NCI-H524 treated with DMSO at 0.1 percent for 48 hours (cell line): ENCODE measurements around the gene R3HCC1L.
"Not testable (repeated sequence)": the region's sequence is repeated elsewhere in the genome, so short reads cannot be mapped to it uniquely, and the experiment has no call there.

Source experiments
- DNase-seq: peaks from one replicate; lab custom pipeline; 2025; lab: John Stamatoyannopoulos, UW

The R3HCC1L gene

GRCh38 chr10:98131619-98132018, 2.8 kb upstream of the R3HCC1L start:
- no peak for DNase-seq

- not testable (repeated sequence) for DNase-seq
Measured at GRCh38 chr10:98133075-98133752, 1.2 kb upstream of the R3HCC1L start.

- no peak for DNase-seq
Measured at GRCh38 chr10:98134117-98134430, 383 bp upstream of the R3HCC1L start.

- no peak for DNase-seq
Measured at GRCh38 chr10:98135222-98135899, 904 bp downstream of the R3HCC1L start.

- not testable (repeated sequence) for DNase-seq
Measured at GRCh38 chr10:98136775-98137174, 2.3 kb downstream of the R3HCC1L start.

GRCh38 chr10:98138031-98138430, 3.6 kb downstream of the R3HCC1L start:
- DNase-seq, result no peak

- DNase-seq, result no peak
Measured at GRCh38 chr10:98139431-98139830, 5.0 kb downstream of the R3HCC1L start.

- no peak for DNase-seq
Measured at GRCh38 chr10:98141484-98142073, 7.1 kb downstream of the R3HCC1L start.

GRCh38 chr10:98144985-98145384, 10.5 kb downstream of the R3HCC1L start:
- DNase-seq, result no peak

- DNase-seq, result no peak
Measured at GRCh38 chr10:98149858-98150257, 15.4 kb downstream of the R3HCC1L start.

GRCh38 chr10:98150544-98150943, 16.1 kb downstream of the R3HCC1L start:
- no peak for DNase-seq

GRCh38 chr10:98152778-98153177, 18.3 kb downstream of the R3HCC1L start:
- not testable (repeated sequence) for DNase-seq

GRCh38 chr10:98153213-98153958, 18.9 kb downstream of the R3HCC1L start:
- not testable (repeated sequence) for DNase-seq

GRCh38 chr10:98154076-98154475, 19.6 kb downstream of the R3HCC1L start:
- no peak for DNase-seq

- no peak for DNase-seq
Measured at GRCh38 chr10:98158576-98158975, 24.1 kb downstream of the R3HCC1L start.

- no peak for DNase-seq
Measured at GRCh38 chr10:98163941-98164340, 29.5 kb downstream of the R3HCC1L start.

- DNase-seq, result no peak
Measured at GRCh38 chr10:98167191-98167590, 32.7 kb downstream of the R3HCC1L start.

GRCh38 chr10:98168147-98168546, 33.7 kb downstream of the R3HCC1L start:
- no peak for DNase-seq

- DNase-seq, result no peak
Measured at GRCh38 chr10:98168766-98169165, 34.3 kb downstream of the R3HCC1L start.

GRCh38 chr10:98169379-98169778, 34.9 kb downstream of the R3HCC1L start:
- no peak for DNase-seq

GRCh38 chr10:98170249-98171117, 36.0 kb downstream of the R3HCC1L start:
- peak; percentile 0 for DNase-seq

- no peak for DNase-seq
Measured at GRCh38 chr10:98172073-98172472, 37.6 kb downstream of the R3HCC1L start.
